Pancreas (tissue), 10 donors: ENCODE data around the gene CBFB. TPM values are rescaled to one million over a fixed set of nuclear protein-coding genes. Genes with fewer than 3 reads are reported as not detected.

Experiments
- ATAC-seq, 4 donors: fragments of 200-7000 bp; cut with Tn5 transposase; one replicate each; pipeline versions ENCODE4 v1.8.0 to v1.9.1; 2020; ENCODE audit warnings: mild to moderate bottlenecking in 4 of 4, moderate library complexity in 4 of 4
- DNase-seq, 6 donors: peaks; one replicate each; pipeline ENCODE4 v3.0.0-alpha.2; 2020
- FAIRE-seq: peaks from 2 replicates; lab custom pipeline; 2012; peaks lifted over from hg19 to GRCh38; lab: Jason Lieb, UNC
- H3K27ac ChIP-seq, 4 donors: fragments of 200-600 bp; sonication (generic); 1 replicate in 3 of 4; 2 replicates in 1 of 4; pipeline versions ENCODE4 v1.5.0 to v1.8.0; 2020
- H3K27me3 ChIP-seq, 4 donors: fragments of 200-600 bp; one replicate each; pipeline ENCODE4 v1.8.0; 2021
- H3K36me3 ChIP-seq, 3 donors: fragments of 200-600 bp; sonication (generic) in 1 of 3; one replicate each; pipeline versions ENCODE4 v1.5.0 to v1.8.0; 2020 to 2021
- H3K4me1 ChIP-seq, 3 donors: fragments of 200-600 bp; one replicate each; pipeline ENCODE4 v1.8.0; 2021
- H3K4me3 ChIP-seq, 4 donors: fragments of 200-600 bp; sonication (generic) in 2 of 4; one replicate each; pipeline versions ENCODE4 v1.5.0 to v1.8.0; 2020 to 2021
- H3K9me3 ChIP-seq, 4 donors: fragments of 200-600 bp; one replicate each; pipeline ENCODE4 v1.8.0; 2021
- CTCF ChIP-seq, 4 donors: fragments of 200-600 bp; sonication (generic) in 3 of 4; IDR thresholded peaks; one replicate each; pipeline versions ENCODE4 v1.5.0 to v1.8.0; 2021; ENCODE audit warnings: antibody characterized with exemption in 4 of 4
- WGBS, 2 donors: extraction: QIAGEN DNeasy Blood & Tissue Kit; methylation state at CpG; one replicate each; pipeline ENCODE4 v1.1.7; 2013; 5-methylcytosine and 5-hydroxymethylcytosine counted together
- intact Hi-C, 3 donors: fragments of 100-400 bp; cut with DNase I; formaldehyde crosslinking; loops; one replicate each; pipeline versions ENCODE4 v1.11.1 to v1.14.2; 2022
- polyA plus RNA-seq, 2 donors: library from polyadenylated mRNA; stranded (reverse); fragments of 200-250 nt; gene quantifications; one replicate each; pipeline ENCODE4 v1.2.3, GENCODE V29; 2013
- total RNA-seq, 6 donors: library from RNA; stranded (reverse); fragmentation: NEBNext Ultra II Directional in 4 of 6; extraction: Animal tissue kit (Norgen Biotek cat#: 25700) in 4 of 6; gene quantifications; one replicate each; pipeline versions ENCODE4 v1.2.1 to v1.2.4, GENCODE V29; 2021 to 2023
- donor health status: healthy with polysubstance abuse.
- donor health status: DM: no; HTN: no; CAD: no; lungs with moderate emphysema.
- donor health status: DM: no; HTN: no; CAD: no.
- donor health status: control.
- donor health status: control.
- donor health status: Bipolar disorder and iron deficiency.
- donor health status: DM: yes; HTN: yes; CAD: no.
- donor health status: DM: no; HTN: no; CAD: no.
- donor health status: DM: no; HTN: no; CAD: no.
- donor health status: DM: yes; HTN: yes; CAD: no.

Gene CBFB
- total and polyA plus RNA-seq, 8 donors = 11.5 to 27.0 (median 19.6) TPM

DNA sequence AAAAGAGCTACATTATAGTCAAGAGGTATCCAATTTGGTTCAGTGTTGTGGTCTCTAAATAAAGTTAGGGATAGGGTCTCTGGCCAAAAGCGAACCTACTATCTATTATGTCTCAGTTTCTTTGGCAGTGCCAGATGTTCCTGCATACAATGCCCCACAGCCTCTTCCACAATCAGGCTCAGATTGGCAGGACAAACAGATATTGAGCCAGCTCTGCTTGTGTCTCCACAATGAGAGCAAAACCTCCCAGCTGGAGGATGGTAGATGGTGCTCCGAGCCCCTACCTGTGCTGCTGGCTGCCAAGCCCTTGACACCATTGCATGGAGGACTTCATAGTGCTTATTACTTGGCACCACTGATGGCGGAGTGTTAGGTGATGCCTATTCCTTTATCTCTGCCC lies 100.5 kb downstream of the CBFB start:
- H3K27ac ChIP-seq = no peak overlapping the region
- peaks cover 0 to 7% (median 0%) of the 10 kb centered on the region in 3 donors for H3K36me3 ChIP-seq
- H3K4me3 ChIP-seq = no peak overlapping the region
- intact Hi-C loops = no loop called here
- no peaks in the 10 kb centered on the region for H3K4me1 ChIP-seq
- no peak for ATAC-seq
- FAIRE-seq = no peak
- TF ChIP-seq CTCF (IDR thresholded peaks at IDR 0.05) = no peak
- DNase-seq = no peak
- H3K27me3 ChIP-seq = no peaks in the 10 kb centered on the region
- WGBS, 2 donors = 94 to 95% methylated on average over 3 of the region's 3 CpGs
- H3K9me3 ChIP-seq = no peaks in the 10 kb centered on the region

DNA sequence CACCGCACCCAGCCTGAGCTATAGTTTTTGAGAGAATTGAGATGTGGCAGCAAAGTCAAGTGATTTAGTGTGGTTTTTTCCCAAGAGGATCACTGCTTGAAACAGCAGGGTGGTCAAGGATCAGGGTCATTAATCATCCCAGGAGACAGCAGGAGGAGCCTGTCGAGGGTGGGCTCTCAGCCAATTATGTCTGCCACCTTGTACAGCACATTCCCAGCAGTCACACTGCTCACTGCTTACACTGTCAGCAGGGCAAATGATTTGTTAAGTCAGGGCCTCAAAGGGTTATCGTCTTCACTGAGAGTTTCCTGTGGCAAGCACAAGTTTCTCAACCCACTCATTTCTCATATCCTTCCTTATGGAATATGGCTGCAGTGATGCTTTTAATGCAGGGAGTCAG lies 108.7 kb downstream of the CBFB start:
- no peak overlapping the region for H3K27ac ChIP-seq
- no peak for TF ChIP-seq CTCF (IDR thresholded peaks at IDR 0.05)
- no peak overlapping the region for H3K4me3 ChIP-seq
- intact Hi-C loops = no loop called here
- FAIRE-seq (no peak), DNase-seq (no peak), ATAC-seq (no peak)
- H3K27me3 ChIP-seq = no peaks in the 10 kb centered on the region
- H3K36me3 ChIP-seq = peaks cover 3 to 51% (median 12%) of the 10 kb centered on the region in 3 donors
- no peaks in the 10 kb centered on the region for H3K4me1 ChIP-seq
- H3K9me3 ChIP-seq = no peaks in the 10 kb centered on the region
- 61 to 65% methylated on average over 3 of the region's 3 CpGs for WGBS, 2 donors

GRCh38 chr16:67141391-67141790 lies 112.4 kb downstream of the CBFB start:
- H3K9me3 ChIP-seq = no peaks in the 10 kb centered on the region
- no peaks in the 10 kb centered on the region for H3K4me1 ChIP-seq
- FAIRE-seq (no peak), DNase-seq (no peak), ATAC-seq (no peak)
- no peaks in the 10 kb centered on the region for H3K27me3 ChIP-seq
- peaks cover 2 to 46% (median 18%) of the 10 kb centered on the region in 3 donors for H3K36me3 ChIP-seq
- H3K27ac ChIP-seq = no peak overlapping the region
- 95 to 97% methylated on average over 13 of the region's 13 CpGs for WGBS, 2 donors
- intact Hi-C loops = loop anchor here in 1 of 3 donors (10.0 kb wide), 1 partner anchor 247 kb away; no protein-coding TSS in a partner anchor
- H3K4me3 ChIP-seq = no peak overlapping the region
- TF ChIP-seq CTCF (IDR thresholded peaks at IDR 0.05) = no peak

DNA sequence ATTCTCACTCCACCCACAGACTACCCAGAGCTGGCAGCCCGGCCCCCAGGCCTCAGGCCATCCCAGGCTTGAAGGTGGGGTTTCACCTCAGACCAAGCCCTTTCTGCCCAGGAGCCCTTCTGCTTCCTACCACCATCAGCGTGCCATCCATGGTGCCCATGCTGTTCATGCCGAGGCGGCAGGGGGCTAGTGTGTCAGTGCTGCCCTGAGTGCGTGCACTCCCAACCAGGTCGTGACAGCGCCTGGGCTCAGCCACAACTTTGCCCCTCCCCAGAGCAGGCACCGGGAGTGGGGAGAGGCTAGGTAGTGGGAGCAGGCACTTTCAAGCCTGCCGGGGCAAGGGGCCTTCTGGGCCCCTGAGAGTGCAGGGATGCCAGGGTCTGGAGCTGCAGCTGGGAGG lies 113.4 kb downstream of the CBFB start:
- intact Hi-C loops = loop anchor here in 1 of 3 donors (10.0 kb wide), 1 partner anchor 248 kb away; no protein-coding TSS in a partner anchor
- no peak for TF ChIP-seq CTCF (IDR thresholded peaks at IDR 0.05)
- Histone ChIP-seq H3K27me3 (no peaks in the 10 kb centered on the region), H3K36me3 (peaks cover 2 to 41% (median 16%) of the 10 kb centered on the region in 3 donors), H3K4me3 (no peak overlapping the region), H3K27ac (no peak overlapping the region), H3K9me3 (no peaks in the 10 kb centered on the region), H3K4me1 (no peaks in the 10 kb centered on the region)
- DNase-seq = no peak
- 96 to 98% methylated on average over 9 of the region's 9 CpGs for WGBS, 2 donors
- no peak for FAIRE-seq
- ATAC-seq = no peak

- DNase-seq = no peak
- Histone ChIP-seq H3K36me3 (peaks cover 2 to 39% (median 10%) of the 10 kb centered on the region in 3 donors), H3K27me3 (no peaks in the 10 kb centered on the region), H3K4me3 (no peak overlapping the region), H3K4me1 (no peaks in the 10 kb centered on the region), H3K9me3 (no peaks in the 10 kb centered on the region), H3K27ac (no peak overlapping the region)
- FAIRE-seq = no peak
- intact Hi-C loops = loop anchor here in 1 of 3 donors (10.0 kb wide), 1 partner anchor 250 kb away; no protein-coding TSS in a partner anchor
- 90 to 100% methylated on average over 2 of the region's 2 CpGs for WGBS, 2 donors
- no peak for TF ChIP-seq CTCF (IDR thresholded peaks at IDR 0.05)
- ATAC-seq = no peak
These were observed 116.0 kb downstream of the CBFB start for GRCh38 chr16:67144943-67145342.
